ENCODE measurements around the gene HLA-DQB1.

DNA sequence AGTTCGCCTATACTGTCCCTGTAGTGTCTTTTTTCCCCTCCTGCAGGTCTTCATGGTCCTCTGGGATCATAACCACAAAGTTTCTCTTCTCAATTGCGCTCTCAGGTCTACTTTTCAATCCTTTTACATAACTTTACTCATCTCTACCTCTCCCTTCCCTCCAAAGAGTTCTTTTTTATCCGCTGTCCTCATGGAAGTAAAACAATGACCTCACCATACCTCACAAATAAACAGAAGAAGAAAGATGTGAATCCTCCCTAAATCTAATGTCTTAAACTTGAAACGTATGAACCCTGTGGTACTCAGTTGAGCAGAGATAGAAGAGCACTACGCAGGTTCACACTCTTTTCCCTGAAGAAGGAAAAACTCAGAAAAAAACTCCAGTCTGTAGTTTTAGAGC, 41.3 kb downstream of the HLA-DQB1 start:
- TF ChIP-seq, protein P1, sequence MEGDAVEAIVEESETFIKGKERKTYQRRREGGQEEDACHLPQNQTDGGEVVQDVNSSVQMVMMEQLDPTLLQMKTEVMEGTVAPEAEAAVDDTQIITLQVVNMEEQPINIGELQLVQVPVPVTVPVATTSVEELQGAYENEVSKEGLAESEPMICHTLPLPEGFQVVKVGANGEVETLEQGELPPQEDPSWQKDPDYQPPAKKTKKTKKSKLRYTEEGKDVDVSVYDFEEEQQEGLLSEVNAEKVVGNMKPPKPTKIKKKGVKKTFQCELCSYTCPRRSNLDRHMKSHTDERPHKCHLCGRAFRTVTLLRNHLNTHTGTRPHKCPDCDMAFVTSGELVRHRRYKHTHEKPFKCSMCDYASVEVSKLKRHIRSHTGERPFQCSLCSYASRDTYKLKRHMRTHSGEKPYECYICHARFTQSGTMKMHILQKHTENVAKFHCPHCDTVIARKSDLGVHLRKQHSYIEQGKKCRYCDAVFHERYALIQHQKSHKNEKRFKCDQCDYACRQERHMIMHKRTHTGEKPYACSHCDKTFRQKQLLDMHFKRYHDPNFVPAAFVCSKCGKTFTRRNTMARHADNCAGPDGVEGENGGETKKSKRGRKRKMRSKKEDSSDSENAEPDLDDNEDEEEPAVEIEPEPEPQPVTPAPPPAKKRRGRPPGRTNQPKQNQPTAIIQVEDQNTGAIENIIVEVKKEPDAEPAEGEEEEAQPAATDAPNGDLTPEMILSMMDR (conservative IDR thresholded peaks at IDR 0.05): no peak
- TF ChIP-seq EZH2 (IDR thresholded peaks at IDR 0.05; ENCODE audit: low read depth): no peak
